ENCODE data around the gene PABPC4L.
"Not testable (repeated sequence)": the region's sequence is repeated elsewhere in the genome, so short reads cannot be mapped to it uniquely, and the experiment has no call there.

The PABPC4L gene

DNA sequence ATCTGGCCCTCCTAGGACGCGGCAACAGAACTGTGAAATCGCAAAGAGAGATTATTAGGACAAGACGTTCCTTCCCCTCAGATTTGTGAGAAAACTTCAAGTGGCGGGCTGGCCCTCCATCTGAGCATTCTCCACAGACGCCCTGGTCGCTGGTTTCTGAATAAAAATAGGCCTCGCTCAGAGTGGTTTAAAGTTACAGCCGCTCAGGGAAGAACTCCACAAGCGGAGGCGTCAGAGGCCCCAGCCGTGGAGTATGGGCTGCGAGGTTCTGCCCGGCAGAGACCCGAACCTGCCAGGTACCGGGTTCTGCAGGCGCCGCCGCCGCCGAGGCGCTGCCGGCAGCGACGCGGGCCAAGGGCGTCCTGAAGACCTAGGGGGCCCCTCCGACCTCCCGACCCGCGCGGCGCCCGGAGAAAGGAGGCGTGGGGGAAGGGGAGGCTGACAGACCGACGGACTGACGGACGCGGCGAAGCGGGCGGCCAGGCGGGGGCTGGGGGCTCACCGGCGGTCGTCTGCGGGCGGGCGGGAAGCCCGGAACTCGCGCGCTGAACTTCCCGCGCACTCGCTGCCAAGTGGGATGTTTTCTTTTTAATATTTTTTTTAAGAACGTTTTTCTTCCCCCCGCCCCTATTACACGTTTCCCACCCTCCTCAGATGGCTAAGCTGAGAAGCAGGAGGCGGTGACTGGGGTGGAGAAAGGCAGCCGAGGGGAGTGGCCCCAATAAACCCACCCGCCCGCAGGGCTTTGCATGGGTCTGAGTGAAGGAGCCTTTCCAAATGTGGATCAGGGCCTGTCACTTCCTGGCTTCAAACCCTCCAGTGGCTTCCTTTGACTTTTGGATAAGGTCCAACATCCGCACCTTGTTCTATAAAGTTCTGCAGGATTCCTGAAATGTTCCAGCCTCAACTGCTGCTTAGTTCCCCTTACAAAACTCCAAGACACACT is at the start of gene PABPC4L:
PABPC4L (minus strand) TSS at position 574 of the 946 bp plus-strand sequence. CDS start 770 bp downstream, outside the sequence.
- no peak for DNase-seq

DNA sequence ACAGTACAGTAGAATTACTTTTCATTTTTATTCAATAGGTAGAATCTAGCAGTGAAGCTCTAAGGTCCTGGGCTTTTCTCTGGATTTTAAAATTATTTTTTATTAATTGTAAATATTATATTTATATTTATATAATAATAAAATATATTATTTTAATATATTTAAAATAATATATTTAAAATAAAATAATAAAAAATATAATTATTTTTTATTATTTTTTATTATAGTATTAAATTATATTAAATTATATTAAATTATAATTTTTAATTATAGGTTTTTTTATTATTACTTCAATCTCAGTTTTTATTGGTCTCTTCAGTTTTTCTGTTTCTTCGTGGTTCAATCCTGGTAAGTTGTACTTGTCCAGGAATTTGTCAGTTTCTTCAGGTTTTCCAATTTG is 49.7 kb upstream of the PABPC4L start:
- no peak for DNase-seq

DNA sequence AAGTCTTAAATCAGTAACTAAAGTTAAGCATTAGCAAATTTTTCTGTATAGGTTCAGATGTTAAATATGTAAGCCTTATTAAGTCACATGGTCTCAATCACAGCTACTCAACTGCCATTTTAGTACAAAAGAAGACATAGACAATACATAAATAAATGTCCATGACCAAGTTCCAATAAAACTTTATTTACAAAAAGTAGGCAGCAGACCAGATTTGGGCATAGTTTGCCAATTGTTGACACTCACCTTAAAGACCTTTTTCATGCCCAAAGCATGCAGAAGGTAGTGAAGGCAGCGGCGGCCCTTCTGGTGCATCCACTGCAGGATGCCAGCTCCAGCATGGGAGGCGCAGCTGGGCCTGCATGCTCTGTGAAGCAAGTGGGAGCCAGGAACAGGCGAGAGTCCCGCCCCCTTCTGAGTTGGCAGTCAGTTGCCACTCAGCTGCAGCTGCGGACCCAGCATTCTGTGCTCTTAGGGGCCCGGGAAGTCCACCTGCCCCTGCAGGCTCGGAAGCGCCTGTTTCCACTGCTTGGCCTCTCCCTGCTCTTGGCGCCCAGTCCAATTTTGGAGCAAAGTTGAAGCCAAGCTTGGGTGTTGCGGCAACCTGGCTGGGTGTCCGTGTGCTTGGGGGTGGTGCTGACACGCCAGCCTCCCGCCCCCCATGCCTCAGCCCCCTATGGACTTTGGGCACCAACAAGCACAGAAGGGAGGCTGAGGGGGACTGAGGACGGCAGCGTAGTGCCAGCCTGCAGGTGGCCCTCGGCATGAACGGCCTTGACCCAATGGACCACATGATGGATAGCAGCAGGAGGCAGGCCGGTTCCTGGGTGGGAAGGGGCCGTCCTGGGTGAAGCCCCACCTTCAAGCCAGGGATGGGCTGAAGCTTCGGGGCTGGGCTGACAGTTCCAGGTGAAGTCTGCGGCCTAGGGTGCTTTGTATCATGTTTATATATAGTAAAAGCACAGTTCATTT is 42.4 kb upstream of the PABPC4L start:
- DNase-seq = no peak

DNA sequence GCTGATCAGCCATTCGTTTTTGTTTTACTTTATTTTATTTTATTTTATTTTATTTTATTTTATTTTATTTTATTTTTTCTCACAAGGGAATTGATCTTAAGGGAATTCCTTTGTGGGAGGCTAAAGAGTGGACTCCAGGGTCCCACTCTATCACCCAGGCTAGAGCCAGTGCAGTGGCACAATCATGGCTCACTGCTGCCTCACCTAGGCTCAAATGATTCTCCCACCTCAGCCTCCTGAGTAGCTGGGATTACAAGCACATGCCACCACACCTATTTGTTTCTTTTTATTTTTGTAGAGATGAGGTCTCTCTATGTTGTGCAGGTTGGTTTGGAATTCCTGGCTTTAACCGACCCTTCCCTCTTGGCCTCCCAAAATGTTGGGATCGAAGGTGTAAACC is 17.5 kb upstream of the PABPC4L start:
- DNase-seq = no peak

DNA sequence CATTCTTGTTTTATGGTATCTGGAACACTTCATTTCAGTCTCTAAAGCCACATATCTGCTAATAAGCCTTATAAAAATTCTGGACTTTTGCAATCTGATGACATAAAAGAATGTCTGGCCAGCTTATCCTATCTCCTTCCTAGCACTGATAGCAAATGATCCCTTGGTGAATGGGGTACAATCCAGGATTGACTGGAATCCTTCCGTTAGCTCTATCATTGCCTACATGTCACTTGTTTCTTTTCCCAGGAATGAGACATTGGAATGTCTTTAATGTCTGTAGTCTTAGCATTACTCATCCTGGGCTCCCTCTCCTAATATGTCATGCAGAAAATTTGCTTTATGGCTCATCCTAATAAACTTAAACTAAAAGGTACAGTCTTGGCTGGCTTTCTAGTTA is 14.8 kb upstream of the PABPC4L start:
- DNase-seq = no peak

DNA sequence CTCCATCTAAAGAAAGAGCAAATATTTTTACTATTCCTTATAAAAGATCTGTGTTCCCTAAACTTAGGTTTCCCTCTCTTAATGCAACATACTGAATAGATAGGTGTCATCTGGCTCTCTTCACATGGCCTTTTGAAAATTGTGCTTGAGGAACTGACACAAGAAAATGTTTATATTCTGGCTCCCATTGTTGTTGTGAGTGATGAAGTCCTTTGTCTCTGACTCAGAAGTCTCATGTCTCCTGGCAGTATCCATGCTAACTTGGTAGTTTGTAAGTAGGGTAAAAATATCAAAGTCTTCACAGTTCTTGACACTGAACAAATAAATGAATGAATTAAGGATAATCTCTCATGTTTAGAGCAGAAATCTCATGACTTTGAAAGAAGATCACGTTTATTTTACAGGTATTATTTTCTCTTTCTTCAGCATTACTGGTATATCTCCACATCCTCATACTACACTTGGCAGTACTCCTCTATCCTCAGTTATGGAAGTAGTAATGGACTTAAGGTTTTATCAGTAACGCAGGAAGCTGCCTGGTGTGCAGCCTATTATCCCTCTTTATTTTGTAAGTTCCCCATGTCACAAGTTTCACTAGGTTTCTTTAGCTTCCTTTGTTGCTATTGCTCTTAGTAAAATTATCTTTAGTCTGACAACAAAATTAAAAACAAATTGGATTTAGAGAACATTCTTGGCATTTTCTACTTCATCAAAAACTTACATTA is 14.2 kb upstream of the PABPC4L start:
- no peak for DNase-seq

DNA sequence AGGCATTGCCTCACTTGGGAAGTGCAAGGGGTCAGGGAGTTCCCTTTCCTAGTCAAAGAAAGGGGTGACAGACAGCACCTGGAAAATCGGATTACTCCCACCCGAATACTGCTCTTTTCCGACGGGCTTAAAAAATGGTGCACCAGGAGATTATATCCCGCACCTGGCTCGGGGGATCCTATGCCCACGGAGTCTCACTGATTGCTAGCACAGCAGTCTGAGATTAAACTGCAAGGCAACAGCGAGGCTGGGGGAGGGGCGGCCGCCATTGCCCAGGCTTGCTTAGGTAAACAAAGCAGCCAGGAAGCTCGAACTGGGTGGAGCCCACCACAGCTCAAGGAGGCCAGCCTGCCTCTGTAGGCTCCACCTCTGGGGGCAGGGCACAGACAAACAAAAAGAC is 6.4 kb upstream of the PABPC4L start:
- DNase-seq = not testable (repeated sequence)

DNA sequence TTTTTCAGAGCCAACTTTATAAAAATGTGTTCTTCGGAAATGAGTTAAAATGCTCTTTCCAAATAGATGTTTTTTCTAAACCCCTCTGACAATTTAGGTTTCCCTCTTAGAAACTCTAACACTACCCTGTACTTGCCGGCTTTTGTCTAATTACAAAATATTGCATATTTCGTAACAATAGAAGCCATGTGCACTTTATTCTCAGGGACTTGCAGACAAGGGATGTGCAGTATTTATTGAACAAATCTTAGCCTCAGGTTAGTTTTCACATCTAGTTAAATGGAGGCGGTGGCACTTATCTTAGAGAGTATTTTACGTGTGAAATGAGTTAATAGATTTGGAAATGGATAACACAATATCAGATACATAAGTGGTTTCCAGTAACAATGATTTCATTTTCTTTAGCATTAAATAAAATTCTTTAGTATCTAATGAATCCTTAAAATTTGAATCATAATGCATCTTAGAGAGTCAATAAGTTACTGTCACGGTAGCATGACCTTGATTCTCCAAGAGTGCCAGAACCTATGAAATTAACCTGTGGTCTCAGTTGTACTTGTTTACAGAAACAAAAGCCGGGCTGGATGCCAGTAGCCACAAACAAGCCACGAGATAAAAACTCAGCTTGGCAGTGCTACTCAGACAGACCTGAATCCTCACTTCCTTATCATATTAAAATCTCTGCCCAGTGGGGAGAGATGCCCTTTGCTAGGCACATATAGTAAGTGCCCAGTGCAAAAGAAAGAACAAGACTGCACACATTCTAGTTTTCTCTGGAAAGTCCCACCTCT is 772 bp upstream of the PABPC4L start:
- no peak for DNase-seq

DNA sequence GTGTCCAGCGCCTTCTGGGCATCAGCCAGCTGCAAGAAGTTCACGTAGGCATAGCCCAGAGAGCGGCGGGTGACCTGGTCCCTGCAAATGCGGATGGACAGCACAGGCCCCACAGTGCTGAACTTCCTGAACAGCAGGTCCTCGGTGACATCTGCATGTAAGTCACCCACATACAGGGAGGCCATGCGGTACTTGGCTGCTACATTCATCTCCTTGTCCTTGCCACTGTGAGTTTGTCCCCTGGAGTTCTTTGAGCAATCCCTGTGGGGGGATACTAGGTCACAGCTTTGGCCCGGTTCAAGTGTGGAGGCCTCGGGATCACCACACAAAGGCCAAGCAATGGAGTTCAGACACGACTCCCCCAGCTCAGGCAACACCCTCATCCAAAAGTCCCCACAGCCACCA is 776 bp downstream of the PABPC4L start:
- DNase-seq = no peak

DNA sequence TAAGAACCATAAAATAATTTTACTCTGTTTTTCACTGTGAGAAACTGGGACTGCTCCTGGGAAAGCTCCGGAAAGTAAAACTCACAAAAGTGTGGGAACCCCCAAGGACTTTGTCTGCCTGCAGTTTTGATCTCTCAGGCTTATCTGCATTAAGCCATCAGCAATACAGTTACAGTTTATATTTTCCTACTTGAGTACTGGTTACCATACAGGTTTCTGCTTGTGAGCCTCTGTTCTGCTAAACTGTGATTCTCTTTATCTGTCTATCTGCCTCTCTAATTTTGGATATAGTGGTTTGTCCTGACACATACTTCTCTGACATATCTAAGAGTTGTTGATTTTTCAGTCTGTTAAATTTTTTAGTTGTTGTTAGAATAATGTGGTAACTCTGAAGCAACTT is 11.6 kb downstream of the PABPC4L start:
- no peak for DNase-seq

DNA sequence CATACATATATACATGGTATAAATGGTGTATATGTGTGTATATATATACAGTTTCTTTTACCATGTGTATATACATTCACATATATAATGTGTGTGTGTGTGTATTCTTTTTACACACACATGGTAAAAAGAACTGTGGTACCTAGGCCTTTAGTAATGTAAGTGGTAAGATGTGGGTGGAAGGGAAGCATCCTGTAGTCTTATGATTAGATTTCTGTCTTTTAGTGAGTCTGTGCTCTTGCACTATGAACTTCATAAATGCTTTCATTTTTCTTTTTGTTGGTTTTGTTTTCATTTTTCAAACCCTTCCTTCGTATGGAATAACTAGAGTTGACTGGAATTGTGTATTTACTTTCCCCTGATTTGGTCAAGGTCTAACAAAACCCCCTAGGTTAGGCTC is 12.1 kb downstream of the PABPC4L start:
- DNase-seq = no peak

DNA sequence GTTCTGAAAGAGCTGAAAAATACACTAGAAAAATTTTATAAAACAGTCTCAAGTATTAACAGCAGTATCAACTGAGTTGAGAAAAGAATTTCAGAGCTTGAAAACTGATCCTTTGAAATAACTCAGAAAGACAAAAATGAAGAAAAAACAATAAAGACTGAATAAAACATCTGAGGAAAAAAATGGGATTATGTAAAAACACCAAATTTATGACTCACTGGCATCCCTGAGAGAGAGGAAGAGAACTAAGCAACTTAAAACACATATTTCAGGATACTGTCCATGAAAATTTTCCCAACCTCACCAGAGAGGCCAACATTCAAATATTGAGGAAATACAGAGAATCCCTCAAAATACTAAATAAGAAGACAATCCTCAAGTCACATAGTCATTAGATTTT is 22.9 kb downstream of the PABPC4L start:
- DNase-seq = no peak

DNA sequence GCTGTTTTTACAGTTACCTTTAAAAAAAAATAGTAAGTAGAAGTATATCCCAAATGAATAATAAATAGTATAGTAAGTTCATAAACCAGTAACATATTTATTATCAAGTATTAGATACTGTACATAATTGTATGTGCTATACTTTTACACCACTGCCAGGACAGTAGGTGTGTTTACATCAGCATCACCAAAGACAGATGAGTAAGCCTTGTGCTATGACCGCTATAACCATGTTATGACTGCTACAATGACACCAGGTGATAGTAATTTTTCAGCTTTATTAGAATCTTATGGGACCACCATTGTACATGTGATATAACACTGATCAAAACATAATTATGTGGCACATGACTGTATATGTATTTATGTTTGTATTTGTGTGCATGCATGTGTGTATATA is 27.3 kb downstream of the PABPC4L start:
- no peak for DNase-seq

DNA sequence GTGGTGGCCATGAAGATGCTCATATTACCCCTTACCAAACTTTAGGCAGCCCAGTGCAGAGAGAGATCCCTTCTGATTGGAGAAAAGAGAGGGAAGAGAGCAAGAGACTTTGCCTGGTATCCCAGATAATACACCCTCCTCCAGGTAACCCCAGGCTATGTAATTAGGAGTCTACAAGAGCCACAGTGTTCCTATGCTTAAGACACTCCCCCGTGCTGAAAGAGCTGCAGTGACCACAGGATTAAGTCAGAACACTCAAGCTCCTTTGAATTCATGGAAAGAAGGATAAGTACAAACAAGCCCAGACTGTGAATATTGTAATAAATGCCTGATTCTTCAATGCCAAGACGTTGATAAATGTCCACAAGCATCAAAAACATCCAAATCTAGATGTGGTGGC is 41.4 kb downstream of the PABPC4L start:
- DNase-seq = no peak

DNA sequence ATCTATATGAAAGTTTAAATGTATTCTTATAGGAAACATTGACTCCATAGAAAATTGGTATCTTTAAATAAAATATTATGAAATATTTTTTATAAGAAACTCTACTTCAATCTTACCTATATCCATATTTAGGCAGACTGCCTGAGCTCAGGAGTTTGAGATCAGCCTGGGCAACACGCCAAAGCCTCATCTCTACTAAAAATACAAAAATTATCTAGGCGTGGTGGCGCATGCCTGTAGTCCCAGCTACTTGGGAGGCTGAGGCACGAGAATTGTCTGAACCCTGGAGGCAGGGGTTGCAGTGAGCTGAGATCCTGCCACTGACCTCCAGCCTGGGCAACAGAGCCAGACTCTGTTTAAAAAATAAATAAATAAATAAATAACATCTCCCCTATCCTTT is 47.5 kb downstream of the PABPC4L start:
- no peak for DNase-seq

DNA sequence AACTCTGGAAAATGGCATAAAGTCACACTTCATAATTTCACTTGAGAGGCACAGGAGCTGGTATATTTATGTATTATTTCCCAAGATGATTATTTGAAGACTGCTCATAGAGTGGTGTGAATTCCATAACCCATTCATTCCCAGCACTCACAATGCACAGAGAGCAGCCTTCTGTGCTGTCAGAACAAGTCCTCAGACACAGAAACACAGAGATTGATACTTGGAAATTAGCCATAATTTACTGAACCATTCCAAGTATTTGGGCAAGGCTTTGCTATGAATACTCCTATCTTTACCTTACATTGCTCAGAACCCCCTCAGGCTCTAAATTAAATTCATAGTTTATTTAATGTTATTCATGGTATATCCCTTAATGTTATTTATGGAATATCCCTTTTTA is 53.6 kb downstream of the PABPC4L start:
- no peak for DNase-seq
